Measurements from ENCODE around the gene FAM229A. TPM values are rescaled to one million over a fixed set of nuclear protein-coding genes. Genes with fewer than 3 reads are reported as not detected.
A peak's percentile ranks its signal among the peaks of the same experiment; 100 is the strongest.
"Not testable (repeated sequence)": the region's sequence is repeated elsewhere in the genome, so short reads cannot be mapped to it uniquely, and the experiment has no call there.

FAM229A gene
- total RNA-seq, 1 donor from 2014 or later: 8.5 TPM

DNA sequence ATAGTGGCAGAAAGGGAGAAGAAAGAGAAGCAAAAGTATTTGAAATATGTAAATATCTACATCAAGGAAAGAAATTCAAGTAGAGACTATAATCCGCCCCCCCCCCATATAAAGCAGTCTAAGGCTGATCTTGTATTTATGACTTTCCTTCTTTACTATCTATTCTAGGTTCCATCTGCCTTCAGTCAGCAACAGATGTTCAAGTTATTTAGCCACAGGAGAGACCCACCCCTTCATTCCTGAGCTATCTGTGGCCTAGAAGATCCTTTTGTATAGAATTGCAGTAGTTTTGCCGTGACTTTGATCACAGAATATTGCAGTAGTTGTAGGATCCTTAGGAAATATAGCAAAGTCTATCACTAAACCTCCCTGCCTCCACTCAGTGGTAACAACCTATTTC, 42.7 kb upstream of the FAM229A start:
- Mint-ChIP-seq H3K9me3 (ENCODE audit: unreplicated experiment) (no peaks in the 10 kb centered on the region), H3K36me3 (ENCODE audit: low read depth, unreplicated experiment) (no peaks in the 10 kb centered on the region), H3K27me3 (ENCODE audit: unreplicated experiment) (no peaks in the 10 kb centered on the region), H3K27ac (ENCODE audit: unreplicated experiment) (no peak overlapping the region), H3K4me3 (ENCODE audit: unreplicated experiment) (no peak overlapping the region), H3K4me1 (ENCODE audit: unreplicated experiment) (no peaks in the 10 kb centered on the region)
- TF ChIP-seq, protein P1, sequence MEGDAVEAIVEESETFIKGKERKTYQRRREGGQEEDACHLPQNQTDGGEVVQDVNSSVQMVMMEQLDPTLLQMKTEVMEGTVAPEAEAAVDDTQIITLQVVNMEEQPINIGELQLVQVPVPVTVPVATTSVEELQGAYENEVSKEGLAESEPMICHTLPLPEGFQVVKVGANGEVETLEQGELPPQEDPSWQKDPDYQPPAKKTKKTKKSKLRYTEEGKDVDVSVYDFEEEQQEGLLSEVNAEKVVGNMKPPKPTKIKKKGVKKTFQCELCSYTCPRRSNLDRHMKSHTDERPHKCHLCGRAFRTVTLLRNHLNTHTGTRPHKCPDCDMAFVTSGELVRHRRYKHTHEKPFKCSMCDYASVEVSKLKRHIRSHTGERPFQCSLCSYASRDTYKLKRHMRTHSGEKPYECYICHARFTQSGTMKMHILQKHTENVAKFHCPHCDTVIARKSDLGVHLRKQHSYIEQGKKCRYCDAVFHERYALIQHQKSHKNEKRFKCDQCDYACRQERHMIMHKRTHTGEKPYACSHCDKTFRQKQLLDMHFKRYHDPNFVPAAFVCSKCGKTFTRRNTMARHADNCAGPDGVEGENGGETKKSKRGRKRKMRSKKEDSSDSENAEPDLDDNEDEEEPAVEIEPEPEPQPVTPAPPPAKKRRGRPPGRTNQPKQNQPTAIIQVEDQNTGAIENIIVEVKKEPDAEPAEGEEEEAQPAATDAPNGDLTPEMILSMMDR (IDR thresholded peaks at IDR 0.05; ENCODE audit: unreplicated experiment): no peak
- no peak for DNase-seq (ENCODE audit: low spot score)

DNA sequence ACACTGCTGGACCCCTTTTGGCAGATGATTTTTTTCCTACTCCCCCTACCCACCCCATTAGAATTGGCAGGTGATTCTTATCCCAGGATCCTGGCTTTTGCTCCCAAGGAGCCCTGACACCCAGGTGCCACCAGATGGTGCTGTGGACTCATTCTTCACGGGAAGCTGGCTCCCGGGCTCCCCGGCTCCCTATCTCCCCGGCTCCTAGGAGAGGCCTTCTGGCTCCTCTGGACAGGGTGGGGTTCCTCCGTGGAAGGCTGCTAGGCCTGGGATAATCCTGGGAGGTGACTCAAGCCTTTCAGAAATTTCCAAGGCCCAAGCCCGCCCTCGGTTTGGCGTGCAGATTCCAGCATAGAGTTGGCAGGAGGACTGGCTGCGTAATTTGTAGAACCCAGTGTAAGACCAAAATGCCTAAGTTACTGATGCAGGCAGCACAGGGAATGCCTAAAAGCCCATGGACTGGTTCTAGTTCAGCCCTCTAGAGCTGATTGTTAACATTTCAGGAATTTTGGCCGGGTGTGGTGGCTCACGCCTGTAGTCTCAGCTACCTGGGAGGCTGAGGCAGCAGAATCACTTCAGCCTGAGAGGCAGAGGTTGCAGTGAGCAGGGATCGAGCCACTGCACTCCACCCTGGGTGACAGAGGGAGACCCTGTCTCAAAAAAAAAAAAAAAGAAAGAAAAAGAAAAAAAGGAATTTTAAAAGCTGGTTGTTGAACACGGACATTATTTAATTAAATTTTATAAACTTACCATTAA, 38.8 kb upstream of the FAM229A start:
- no peak overlapping the region for H3K27ac Mint-ChIP-seq (ENCODE audit: unreplicated experiment)
- no peak overlapping the region for H3K4me3 Mint-ChIP-seq (ENCODE audit: unreplicated experiment)
- no peaks in the 10 kb centered on the region for H3K9me3 Mint-ChIP-seq (ENCODE audit: unreplicated experiment)
- H3K36me3 Mint-ChIP-seq (ENCODE audit: low read depth, unreplicated experiment): no peaks in the 10 kb centered on the region
- TF ChIP-seq, protein P1 (IDR thresholded peaks at IDR 0.05; ENCODE audit: unreplicated experiment): peak; percentile 65
- peak; percentile 83 for DNase-seq (ENCODE audit: low spot score)
- H3K4me1 Mint-ChIP-seq (ENCODE audit: unreplicated experiment): no peaks in the 10 kb centered on the region
- peaks cover 2% of the 10 kb centered on the region for H3K27me3 Mint-ChIP-seq (ENCODE audit: unreplicated experiment)

DNA sequence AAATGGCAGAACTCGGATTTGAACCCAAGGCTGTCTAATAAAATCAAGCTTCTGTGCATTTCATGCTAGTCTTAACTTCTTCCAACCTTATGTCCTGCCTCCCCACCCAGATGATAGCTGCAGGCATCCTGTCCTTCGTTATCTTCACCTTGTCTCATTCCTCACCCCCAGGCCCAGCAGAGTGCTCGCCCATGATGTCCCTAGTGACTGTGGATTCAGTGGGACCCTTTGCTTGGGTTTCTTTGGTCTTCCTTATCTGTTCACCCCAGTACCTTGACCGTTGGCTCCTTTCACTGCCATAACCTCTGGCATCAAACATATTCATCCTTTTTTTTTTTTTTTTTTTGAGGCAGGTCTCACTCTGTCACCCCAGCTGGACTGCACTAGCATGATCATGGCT, 37.6 kb upstream of the FAM229A start:
- Mint-ChIP-seq H3K27me3 (ENCODE audit: unreplicated experiment) (peaks cover 2% of the 10 kb centered on the region), H3K4me1 (ENCODE audit: unreplicated experiment) (peaks cover 3% of the 10 kb centered on the region)
- DNase-seq (ENCODE audit: low spot score): no peak

DNA sequence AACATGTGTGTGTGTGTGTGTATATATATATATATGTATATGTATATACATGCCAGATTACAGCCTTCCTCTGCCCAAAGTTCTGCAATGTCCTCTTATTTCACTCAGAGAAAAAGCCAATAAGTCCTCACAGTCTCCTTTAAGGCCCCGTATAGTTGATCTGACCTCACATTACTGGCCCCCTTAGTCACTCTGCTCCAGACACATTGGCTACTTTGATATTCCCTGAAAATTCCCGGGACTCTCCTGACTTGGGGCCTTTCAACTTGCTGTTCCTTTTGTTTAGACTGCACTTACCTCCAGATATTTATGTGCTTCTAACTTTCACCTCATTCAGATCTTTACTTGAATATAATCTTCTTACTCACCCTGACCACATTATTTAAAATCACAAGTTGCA, 36.1 kb upstream of the FAM229A start:
- Mint-ChIP-seq H3K27me3 (ENCODE audit: unreplicated experiment) (peaks cover 4% of the 10 kb centered on the region), H3K4me3 (ENCODE audit: unreplicated experiment) (no peak overlapping the region), H3K27ac (ENCODE audit: unreplicated experiment) (no peak overlapping the region), H3K9me3 (ENCODE audit: unreplicated experiment) (no peaks in the 10 kb centered on the region), H3K36me3 (ENCODE audit: low read depth, unreplicated experiment) (peaks cover 12% of the 10 kb centered on the region), H3K4me1 (ENCODE audit: unreplicated experiment) (peaks cover 12% of the 10 kb centered on the region)
- DNase-seq (ENCODE audit: low spot score): no peak
- TF ChIP-seq, protein P1 (IDR thresholded peaks at IDR 0.05; ENCODE audit: unreplicated experiment): no peak

More for the DNA sequence above, 37.6 kb upstream of the FAM229A start:
- H3K36me3 Mint-ChIP-seq (ENCODE audit: low read depth, unreplicated experiment): peaks cover 2% of the 10 kb centered on the region
- peak overlapping the region; percentile 75 for H3K27ac Mint-ChIP-seq (ENCODE audit: unreplicated experiment)
- no peaks in the 10 kb centered on the region for H3K9me3 Mint-ChIP-seq (ENCODE audit: unreplicated experiment)
- no peak overlapping the region for H3K4me3 Mint-ChIP-seq (ENCODE audit: unreplicated experiment)
- TF ChIP-seq, protein P1 (IDR thresholded peaks at IDR 0.05; ENCODE audit: unreplicated experiment): no peak

DNA sequence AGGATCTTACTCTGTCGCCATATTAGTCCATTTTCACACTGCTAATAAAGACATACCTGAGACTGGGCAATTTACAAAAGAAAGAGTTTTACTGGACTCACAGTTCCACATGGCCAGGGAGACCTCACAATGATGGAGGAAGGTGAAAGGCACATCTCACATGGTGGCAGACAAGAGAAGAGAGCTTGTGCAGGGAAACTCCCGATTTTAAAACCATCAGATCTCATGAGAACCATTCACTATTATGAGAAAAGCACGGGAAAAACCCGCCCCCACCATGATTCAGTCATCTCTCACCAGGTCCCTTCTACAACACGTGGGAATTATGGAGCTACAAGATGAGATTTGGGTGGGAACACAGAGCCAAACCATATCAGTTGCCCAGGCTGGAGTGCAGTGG, 34.2 kb upstream of the FAM229A start:
- H3K27me3 Mint-ChIP-seq (ENCODE audit: unreplicated experiment); DNase-seq (ENCODE audit: low spot score); H3K9me3 Mint-ChIP-seq (ENCODE audit: unreplicated experiment); H3K4me3 Mint-ChIP-seq (ENCODE audit: unreplicated experiment); H3K27ac Mint-ChIP-seq (ENCODE audit: unreplicated experiment): not testable (repeated sequence)
- Mint-ChIP-seq H3K4me1 (ENCODE audit: unreplicated experiment) (peaks cover 20% of the 10 kb centered on the region), H3K36me3 (ENCODE audit: low read depth, unreplicated experiment) (peaks cover 15% of the 10 kb centered on the region)

Measured in endothelial cell (in vitro differentiated cells).